Sigmoid colon (tissue), 7 donors: ENCODE data around the gene AKT1S1. TPM values are rescaled to one million over a fixed set of nuclear protein-coding genes. Genes with fewer than 3 reads are reported as not detected.

Experiments
- DNase-seq: peaks from one replicate; pipeline ENCODE4 v3.0.0-alpha.2; 2019
- H3K27ac ChIP-seq, 4 donors: fragments of 200-600 bp; sonication (generic); one replicate each; pipeline ENCODE4 v1.5.1; 2016 to 2019; ENCODE audit warnings: mild to moderate bottlenecking in 1 of 4
- H3K27me3 ChIP-seq, 3 donors: fragments of 200-600 bp; sonication (generic); one replicate each; pipeline ENCODE4 v1.5.1; 2019; ENCODE audit warnings: mild to moderate bottlenecking in 1 of 3
- H3K36me3 ChIP-seq, 4 donors: fragments of 200-600 bp; sonication (generic); one replicate each; pipeline ENCODE4 v1.5.1; 2016 to 2019
- H3K4me1 ChIP-seq, 4 donors: fragments of 200-600 bp; sonication (generic); one replicate each; pipeline ENCODE4 v1.5.1; 2017 to 2019
- H3K4me3 ChIP-seq, 4 donors: fragments of 200-600 bp; sonication (generic); one replicate each; pipeline ENCODE4 v1.5.1; 2017 to 2019; ENCODE audit warnings: mild to moderate bottlenecking in 2 of 4, moderate library complexity in 1 of 4
- H3K9me3 ChIP-seq, 4 donors: fragments of 200-600 bp in 3 of 4; sonication (generic) in 3 of 4; one replicate each; pipeline versions ENCODE4 v1.5.1 to v1.6.1; 2013 to 2019
- EP300 ChIP-seq, 4 donors: sonication (generic); formaldehyde crosslinking; IDR thresholded peaks; one replicate each; pipeline ENCODE4 v1.6.1; 2017; ENCODE audit warnings: antibody characterized with exemption in 4 of 4
- POLR2A ChIP-seq, 2 donors: fragments of 450-650 bp; IDR thresholded peaks; one replicate each; pipeline ENCODE4 v1.6.1; 2016; ENCODE audit warnings: antibody characterized with exemption in 2 of 2, mild to moderate bottlenecking in 2 of 2, moderate library complexity in 2 of 2
- POLR2AphosphoS5 ChIP-seq, 4 donors: sonication (generic); formaldehyde crosslinking; IDR thresholded peaks; one replicate each; pipeline ENCODE4 v1.6.1; 2017; ENCODE audit warnings: antibody characterized with exemption in 4 of 4
- WGBS, 2 donors: extraction: QIAGEN DNeasy Blood & Tissue Kit; methylation state at CpG; one replicate each; pipeline ENCODE4 v1.1.7; 2013; 5-methylcytosine and 5-hydroxymethylcytosine counted together
- intact Hi-C: fragments of 100-400 bp; cut with DNase I; formaldehyde crosslinking; loops from one replicate; pipeline ENCODE4 v1.15.1; 2023
- polyA plus RNA-seq, 3 donors: library from polyadenylated mRNA; stranded (reverse); fragments of 200-250 nt; gene quantifications; one replicate each; pipeline ENCODE4 v1.2.3, GENCODE V29; 2013
- total RNA-seq, 4 donors: library from RNA; depleted of rRNA; stranded (reverse); fragments of >200 nt; gene quantifications; one replicate each; pipeline ENCODE4 v1.1.0, GENCODE V29; 2016
- TF ChIP-seq, protein P1 (sequence below), 4 experiments: fragments of 450-650 bp in 3 of 4; fragments of 200-600 bp in 1 of 4; IDR thresholded peaks; one replicate each; pipeline ENCODE4 v1.5.1; 2016 to 2019; ENCODE audit warnings: antibody characterized with exemption in 4 of 4, mild to moderate bottlenecking in 3 of 4, moderate library complexity in 2 of 4
- donor health status: healthy with polysubstance abuse.
- donor health status: Bipolar disorder and iron deficiency.
- donor health status: healthy.

Gene AKT1S1
- total and polyA plus RNA-seq, 7 donors: 13.6 to 55.9 (median 16.1) TPM

DNA sequence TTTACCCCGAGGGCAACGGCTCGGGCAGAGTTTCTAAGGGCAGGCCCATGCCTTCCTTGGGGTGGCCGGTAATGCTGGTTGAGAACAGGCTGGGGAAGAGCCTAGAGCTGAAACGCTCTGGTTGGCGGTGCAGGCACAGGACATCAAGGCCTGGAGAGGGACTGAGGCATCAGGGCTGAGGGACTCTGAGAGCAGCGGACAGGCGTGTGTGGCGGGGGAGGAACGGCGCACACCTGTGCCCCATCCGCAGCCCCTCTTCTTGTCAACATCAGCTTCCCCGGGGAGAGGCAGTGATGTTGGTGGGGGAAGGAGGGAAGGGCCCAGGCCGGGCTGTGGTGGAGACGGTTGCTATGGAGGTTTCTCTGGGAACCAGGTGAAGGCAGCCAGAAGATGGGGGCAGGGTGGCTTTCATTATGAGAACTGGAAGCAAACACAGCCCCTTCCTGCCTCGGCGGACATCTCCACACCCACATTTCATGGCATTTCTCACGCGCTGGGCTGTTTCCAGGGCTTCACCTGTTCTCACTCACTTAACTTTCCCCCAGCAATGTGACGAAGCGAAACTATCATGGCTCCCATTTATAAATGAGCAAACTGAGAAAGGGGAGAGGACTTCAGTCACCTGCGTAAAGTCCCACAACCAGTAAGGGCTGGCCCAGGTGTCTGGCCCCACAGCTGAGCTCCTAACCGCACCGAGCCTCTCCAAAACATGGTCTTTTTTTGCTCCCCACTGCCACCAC, 43.6 kb upstream of the AKT1S1 start:
- H3K36me3 ChIP-seq: peaks cover 4 to 72% (median 14%) of the 10 kb centered on the region in 4 donors
- TF ChIP-seq POLR2A (IDR thresholded peaks at IDR 0.05) (no peak), POLR2AphosphoS5 (IDR thresholded peaks at IDR 0.05) (no peak), EP300 (IDR thresholded peaks at IDR 0.05) (no peak)
- TF ChIP-seq, protein P1, sequence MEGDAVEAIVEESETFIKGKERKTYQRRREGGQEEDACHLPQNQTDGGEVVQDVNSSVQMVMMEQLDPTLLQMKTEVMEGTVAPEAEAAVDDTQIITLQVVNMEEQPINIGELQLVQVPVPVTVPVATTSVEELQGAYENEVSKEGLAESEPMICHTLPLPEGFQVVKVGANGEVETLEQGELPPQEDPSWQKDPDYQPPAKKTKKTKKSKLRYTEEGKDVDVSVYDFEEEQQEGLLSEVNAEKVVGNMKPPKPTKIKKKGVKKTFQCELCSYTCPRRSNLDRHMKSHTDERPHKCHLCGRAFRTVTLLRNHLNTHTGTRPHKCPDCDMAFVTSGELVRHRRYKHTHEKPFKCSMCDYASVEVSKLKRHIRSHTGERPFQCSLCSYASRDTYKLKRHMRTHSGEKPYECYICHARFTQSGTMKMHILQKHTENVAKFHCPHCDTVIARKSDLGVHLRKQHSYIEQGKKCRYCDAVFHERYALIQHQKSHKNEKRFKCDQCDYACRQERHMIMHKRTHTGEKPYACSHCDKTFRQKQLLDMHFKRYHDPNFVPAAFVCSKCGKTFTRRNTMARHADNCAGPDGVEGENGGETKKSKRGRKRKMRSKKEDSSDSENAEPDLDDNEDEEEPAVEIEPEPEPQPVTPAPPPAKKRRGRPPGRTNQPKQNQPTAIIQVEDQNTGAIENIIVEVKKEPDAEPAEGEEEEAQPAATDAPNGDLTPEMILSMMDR (IDR thresholded peaks at IDR 0.05): no peak
- 93 to 94% methylated on average over 24 of the region's 24 CpGs for WGBS, 2 donors
- no peak overlapping the region for H3K4me3 ChIP-seq
- H3K9me3 ChIP-seq: no peaks in the 10 kb centered on the region
- H3K27me3 ChIP-seq: no peaks in the 10 kb centered on the region
- H3K27ac ChIP-seq: no peak overlapping the region
- peaks cover 0 to 15% (median 6%) of the 10 kb centered on the region in 4 donors for H3K4me1 ChIP-seq
- intact Hi-C loops: no loop called here
- DNase-seq: no peak

DNA sequence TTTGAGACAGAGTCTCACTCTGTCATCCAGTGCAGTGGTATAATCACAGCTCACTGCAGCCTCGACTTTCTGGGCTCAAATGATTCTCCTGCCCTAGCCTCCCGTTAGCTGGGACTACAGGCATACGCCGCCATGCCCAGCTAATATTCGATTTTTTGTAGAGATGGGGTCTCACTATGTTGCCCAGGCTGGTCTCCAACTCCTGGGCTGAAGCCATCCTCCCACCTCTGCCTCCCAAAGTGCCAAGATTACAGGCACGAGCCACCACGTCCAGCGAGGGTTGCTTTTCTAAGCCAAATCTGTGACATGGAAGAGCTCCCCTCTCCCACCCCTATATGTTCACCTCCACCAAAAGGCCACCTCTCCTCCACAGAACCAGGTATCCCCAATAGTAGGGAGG, 40.9 kb upstream of the AKT1S1 start:
- Histone ChIP-seq H3K36me3 (peaks cover 0 to 56% (median 8%) of the 10 kb centered on the region in 4 donors), H3K4me1 (peaks cover 0 to 6% (median 1%) of the 10 kb centered on the region in 4 donors), H3K9me3 (no peaks in the 10 kb centered on the region), H3K4me3 (no peak overlapping the region), H3K27me3 (no peaks in the 10 kb centered on the region), H3K27ac (no peak overlapping the region)
- WGBS, 2 donors: 93 to 94% methylated on average over 8 of the region's 8 CpGs
- TF ChIP-seq EP300 (IDR thresholded peaks at IDR 0.05) (no peak), POLR2A (IDR thresholded peaks at IDR 0.05) (no peak), POLR2AphosphoS5 (IDR thresholded peaks at IDR 0.05) (no peak)
- TF ChIP-seq, protein P1 (IDR thresholded peaks at IDR 0.05): no peak
- no peak for DNase-seq
- intact Hi-C loops: no loop called here

DNA sequence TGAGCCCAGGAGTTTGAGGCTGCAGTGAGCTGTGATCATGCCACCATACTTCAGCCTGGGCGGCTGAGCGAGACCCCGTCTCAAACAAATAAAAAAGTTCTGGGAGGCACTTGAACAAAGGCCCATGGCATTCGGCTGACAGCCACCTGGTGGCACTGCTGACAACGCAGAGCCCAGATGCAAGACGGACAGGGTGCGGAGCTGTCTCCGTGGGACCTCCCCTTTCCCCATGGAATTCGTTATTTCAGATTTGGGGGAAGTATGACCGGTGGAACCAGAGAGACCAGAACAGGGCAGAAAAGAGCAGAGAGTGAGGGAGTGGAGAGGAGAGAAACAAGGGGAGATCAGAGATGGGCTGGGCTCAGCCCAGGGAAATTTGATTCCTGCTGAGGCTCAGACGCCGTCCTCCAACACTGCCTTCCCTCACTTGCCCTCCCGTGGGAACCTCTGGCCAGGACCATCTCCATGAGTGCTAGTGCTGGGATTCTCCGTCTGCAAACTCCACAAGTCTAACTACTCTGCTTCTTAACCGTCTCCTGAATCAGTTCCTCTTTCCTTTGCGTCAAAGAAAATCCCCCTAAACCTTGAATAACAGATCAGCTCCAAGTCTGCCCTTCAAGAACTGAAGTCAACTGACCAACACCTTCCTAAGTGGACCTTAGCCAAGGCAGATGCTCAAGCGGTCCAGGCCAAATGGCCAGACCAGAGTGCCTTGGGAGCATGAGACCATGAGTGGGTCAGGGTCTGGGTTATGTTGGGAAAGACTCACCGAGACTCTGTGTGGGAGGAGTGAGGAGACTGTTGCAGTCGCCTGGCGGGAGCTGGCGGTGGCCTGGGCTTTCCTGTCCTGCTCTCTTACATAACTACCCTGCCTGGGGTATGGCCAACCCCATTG, 39.9 kb upstream of the AKT1S1 start:
- TF ChIP-seq, protein P1 (IDR thresholded peaks at IDR 0.05): no peak
- TF ChIP-seq EP300 (IDR thresholded peaks at IDR 0.05): no peak
- TF ChIP-seq POLR2AphosphoS5 (IDR thresholded peaks at IDR 0.05): no peak
- no peak for TF ChIP-seq POLR2A (IDR thresholded peaks at IDR 0.05)
- H3K4me3 ChIP-seq: no peak overlapping the region
- peaks cover 0 to 46% (median 7%) of the 10 kb centered on the region in 4 donors for H3K36me3 ChIP-seq
- no peak overlapping the region for H3K27ac ChIP-seq
- no peaks in the 10 kb centered on the region for H3K9me3 ChIP-seq
- no peak for DNase-seq
- peaks cover 0 to 9% (median 3%) of the 10 kb centered on the region in 4 donors for H3K4me1 ChIP-seq
- 87 to 92% methylated on average over 21 of the region's 21 CpGs for WGBS, 2 donors
- intact Hi-C loops: no loop called here
- H3K27me3 ChIP-seq: no peaks in the 10 kb centered on the region

DNA sequence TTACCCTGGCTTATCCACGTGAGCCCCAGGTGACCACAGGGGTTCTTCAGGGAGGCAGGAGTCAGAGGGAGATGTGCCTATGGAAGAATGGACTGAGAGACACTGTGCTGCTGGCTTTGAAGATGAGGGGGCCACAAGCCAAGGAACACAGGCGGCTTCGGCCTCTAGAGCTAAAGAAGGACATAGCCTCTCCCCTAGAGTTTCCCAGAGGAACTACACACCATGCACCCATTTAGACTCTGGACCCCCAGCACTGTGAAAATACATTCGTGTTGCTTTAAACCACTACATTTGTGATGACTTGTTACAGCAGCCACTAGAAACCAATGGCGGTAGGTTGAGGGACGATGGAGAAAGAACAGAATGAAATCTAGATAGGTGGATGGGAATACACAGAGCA, 38.1 kb upstream of the AKT1S1 start:
- peaks cover 0 to 36% (median 3%) of the 10 kb centered on the region in 4 donors for H3K36me3 ChIP-seq
- 97% methylated on average over 6 of the region's 6 CpGs for WGBS, 2 donors
- intact Hi-C loops: no loop called here

More for the DNA sequence above, 38.1 kb upstream of the AKT1S1 start:
- TF ChIP-seq POLR2A (IDR thresholded peaks at IDR 0.05) (no peak), EP300 (IDR thresholded peaks at IDR 0.05) (no peak), POLR2AphosphoS5 (IDR thresholded peaks at IDR 0.05) (no peak)
- TF ChIP-seq, protein P1 (IDR thresholded peaks at IDR 0.05): no peak
- no peak overlapping the region for H3K4me3 ChIP-seq
- H3K9me3 ChIP-seq: no peaks in the 10 kb centered on the region
- peaks cover 0 to 12% (median 5%) of the 10 kb centered on the region in 4 donors for H3K4me1 ChIP-seq
- H3K27ac ChIP-seq: no peak overlapping the region
- DNase-seq: no peak
- no peaks in the 10 kb centered on the region for H3K27me3 ChIP-seq
